Skin of body (tissue), 2 donors: ENCODE measurements around the gene FOXP1. TPM values are rescaled to one million over a fixed set of nuclear protein-coding genes. Genes with fewer than 3 reads are reported as not detected.

Source experiments
- DNase-seq: peaks from one replicate; lab custom pipeline; 2025; lab: John Stamatoyannopoulos, UW
- total RNA-seq: library from RNA; depleted of rRNA; stranded (reverse); fragments of >200 nt; gene quantifications from one replicate; pipeline ENCODE4 v1.2.3, GENCODE V29; 2014

FOXP1 gene
- total RNA-seq, 1 donor from 2014 or later: 56.7 TPM

DNA sequence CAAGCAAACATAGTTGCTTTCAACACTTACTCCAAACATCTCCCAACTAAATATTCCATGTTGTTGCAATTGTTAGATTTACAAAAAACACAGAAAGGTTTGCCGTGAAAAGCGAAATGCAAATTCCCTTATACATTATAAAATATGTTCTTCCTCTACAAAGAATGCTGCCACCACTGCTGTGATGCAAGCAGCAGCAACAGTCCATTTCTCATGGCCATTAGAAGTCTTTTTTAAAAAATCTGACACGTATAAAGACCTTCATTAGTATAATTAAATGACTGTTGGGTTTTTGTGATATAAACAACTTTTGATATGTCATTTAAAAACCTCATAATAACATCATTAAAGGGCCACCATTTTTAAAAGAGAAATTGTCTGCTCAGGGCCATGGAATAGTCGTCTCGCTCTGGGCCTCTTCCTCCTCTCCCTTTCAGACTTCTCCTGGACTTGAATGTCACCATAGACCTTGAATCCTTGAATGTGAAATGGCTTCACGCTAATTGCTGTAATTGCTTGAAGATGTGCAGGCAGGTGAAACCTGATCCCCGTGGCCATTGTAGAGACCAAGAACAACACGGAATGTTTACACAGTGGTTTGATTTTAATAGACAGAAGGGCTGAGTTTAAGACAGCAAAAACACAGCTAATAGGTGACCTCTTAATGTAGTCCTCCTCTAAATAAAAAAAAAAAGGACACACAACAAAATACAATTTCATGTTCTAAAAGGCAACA lies 450.4 kb downstream of the FOXP1 start:
- DNase-seq: no peak

DNA sequence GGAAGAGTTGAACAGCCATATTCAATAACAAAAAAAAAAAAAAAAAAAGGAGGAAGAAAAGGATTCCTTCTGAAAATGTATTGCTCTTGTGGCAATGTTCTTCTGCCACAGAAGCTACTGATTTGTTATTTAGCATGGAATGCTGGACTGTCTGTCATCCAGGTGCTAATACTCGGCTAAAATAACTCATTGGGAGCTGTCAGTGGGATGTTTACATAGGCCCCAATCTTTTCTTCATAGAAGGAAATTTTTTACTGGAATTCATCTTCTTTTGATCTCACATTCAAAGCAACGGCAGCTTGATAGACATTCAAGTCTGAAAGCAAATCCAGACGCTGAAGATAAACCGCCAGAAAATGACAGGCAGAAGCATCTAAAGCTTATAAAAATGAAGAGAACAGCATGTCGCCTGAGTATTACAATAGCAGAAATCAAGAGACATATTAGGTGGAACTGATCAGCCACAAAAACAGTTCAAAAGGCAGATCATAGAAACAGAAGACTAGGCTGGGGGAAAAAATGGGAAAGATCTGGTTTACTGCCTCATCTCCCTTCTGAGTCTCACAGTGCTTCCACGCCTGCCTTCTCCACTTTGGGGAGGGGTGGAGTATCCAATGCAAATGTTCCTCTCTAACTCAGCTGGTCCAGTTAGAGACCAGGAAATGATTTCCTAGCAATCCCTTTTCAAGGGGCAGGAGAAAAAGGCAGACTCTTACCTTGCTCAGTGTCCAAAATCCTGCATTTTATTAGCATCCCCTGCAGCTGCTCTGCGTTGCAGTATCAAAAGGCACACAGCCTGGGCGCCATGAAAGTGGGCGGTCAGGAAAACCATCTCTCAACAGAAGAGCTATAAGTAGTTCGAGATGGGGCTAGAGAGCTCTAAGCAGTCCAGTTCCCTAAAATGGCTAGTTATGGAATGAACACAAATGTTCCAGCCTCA lies 451.9 kb downstream of the FOXP1 start:
- DNase-seq: no peak

DNA sequence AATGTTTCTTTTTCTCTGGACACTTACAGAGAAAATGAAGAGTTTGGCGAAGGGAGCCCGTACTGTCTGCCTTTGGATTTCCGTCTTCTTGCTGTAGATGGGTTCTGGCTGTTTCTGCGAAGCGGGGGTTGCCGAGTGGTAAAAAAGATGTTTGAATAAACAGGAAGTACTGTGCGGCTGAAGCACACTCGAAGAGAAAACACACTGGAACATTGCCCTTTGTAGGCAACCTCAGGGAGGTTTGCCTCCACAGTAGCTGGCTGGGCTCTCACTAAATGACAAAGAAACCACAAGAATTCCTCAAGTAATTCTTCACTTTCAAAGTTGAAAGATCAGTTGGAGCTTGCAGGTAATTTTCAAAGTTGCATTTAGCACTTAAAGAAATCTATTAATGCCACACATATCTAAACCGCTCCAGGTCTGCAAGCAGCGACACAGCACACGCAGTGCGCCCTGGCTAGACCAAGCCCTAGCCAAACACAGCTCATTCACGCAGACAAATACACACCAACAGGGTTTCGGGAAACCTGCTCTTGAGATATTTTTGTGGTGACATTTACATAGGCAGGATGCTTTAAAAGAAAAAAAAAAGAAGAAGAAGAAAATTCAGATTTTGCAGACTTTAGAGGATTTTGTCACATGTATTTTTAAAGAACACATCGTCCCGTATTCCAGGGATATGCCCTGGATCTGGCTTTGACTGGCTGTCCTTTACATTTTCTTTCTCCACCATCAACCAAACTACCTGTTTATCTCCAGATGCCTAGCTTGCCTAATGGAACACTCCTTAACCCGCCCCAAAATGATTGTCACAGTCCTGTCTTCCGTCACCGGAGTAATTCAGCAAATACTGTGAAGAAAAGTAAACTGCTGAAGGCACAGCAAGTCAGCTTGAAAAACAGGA lies 452.8 kb downstream of the FOXP1 start:
- peak; percentile 71 for DNase-seq

DNA sequence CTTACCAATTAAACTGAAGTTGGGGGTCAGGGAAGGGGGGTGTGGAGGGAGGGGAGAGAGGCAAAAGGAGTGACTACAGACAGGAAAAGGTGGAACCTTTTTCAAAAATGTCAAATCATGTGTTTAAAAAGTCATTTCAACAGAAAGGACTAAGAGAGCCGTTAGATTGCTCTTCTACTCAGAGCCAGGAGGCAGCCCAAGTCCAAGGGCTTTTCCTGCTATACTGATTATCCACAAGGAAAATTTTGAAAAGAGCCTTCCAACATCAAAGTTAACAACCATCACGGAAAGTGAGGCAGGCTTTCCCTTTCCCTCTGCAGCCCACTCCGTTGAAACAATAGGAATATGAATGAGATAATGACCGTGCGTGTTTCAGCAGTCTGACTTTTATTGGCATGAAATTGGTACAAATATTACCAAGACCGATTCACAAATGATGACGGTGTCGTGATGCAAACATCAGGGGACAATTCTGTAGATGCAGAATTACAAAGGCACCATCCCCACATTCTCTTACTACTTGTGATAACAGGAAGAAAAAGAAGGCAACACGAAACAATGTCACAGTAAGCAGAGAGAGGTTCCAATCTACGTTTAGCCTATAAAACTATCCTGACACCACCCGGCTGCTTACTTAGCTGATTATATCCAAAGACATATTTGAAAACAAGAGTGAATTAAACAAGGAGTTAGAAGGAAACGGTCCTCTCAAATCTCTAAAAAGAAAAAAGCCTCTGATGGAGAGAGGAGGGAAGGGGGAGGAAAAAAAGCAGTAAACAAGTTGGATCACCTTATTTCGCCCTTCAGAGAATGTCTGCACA lies 453.7 kb downstream of the FOXP1 start:
- DNase-seq: peak; percentile 73

DNA sequence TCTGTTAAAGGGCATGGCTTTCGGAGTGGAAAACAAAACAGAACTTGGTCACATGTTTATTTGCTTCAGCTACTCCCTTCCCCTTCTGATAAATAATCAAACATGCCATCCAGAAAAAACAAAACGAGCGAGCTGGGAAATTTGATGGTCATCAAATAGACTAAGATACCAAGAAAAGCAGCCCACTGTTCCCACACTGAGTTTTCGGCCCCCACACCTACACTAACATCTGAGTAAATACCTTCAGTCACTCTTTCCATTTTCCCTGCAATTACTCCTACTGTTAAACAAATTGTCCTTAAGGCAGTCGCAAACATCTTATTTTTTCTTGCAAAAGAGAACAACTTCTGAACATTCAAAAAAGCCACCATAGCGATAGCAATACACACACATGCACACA lies 454.6 kb downstream of the FOXP1 start:
- DNase-seq: peak; percentile 31

DNA sequence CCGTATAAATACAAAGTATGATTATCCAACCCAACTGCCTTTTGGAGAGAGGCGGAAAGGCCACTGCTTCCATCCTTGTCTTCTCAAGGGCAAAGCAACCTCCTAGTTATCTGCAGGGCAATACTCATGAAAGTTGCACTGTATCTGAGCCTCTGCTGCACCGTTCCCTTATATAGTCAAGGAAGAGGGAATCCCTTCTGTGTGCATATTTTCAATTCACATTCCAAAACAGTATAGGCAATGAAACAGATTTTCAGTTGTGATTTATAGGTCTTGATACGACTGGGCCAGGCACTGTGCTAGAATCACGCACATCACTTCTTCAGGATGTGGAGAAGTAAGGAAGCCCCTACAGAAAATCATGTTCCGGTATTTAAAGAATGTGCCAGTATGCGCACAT lies 455.7 kb downstream of the FOXP1 start:
- no peak for DNase-seq

DNA sequence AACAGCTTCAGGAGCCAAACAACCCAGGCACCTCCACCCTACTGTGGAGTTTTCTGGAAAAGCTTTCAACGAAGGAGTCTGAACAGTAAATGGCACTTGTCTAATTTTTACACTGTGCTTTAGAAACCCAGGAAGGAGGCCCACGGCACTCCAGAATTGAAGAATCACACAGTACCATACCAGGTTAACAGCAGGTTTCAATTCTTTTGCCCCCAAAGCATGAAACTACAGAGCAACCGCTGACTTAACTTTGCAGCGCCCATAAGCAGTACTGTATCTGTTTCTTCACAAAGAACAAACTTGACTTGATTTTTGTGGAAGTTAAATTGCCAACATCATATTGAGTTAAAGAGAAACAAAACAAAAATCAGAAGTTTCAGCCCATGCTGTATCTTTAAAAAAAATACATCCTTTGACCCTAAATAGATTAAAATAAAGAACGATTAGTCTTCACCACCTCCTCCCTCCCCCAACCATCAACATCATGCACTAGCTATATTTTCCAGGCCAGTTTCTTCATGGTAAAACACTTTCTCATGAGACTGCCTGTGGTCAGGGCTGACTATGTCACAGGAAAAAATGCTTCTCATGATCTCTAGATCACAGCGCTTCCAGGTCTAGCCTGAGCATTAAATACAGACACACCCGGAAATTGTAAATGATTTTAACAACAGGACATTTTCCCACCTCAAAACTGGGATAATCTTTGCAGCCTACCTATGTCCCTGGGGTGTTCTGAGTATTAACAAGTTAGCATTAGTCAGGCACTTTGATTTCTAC lies 456.3 kb downstream of the FOXP1 start:
- DNase-seq: no peak

DNA sequence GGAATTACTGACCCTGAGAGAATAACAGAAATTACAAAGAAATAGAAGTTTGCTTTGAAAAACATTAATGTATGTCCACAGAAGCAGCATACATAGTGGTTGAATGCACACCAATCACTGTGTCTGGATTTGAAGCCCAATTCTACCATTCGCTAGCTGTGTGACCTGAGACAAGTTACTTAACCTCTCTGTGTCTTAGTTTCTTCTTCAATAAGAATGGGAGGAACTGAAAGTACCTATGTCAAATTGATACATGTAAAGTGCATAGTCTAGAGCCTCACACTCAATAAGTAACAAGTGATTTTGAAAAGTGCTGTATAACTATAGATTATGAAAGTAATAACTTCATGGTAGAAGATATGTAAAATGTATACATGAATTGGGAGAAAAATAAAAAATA lies 457.8 kb downstream of the FOXP1 start:
- DNase-seq: no peak

DNA sequence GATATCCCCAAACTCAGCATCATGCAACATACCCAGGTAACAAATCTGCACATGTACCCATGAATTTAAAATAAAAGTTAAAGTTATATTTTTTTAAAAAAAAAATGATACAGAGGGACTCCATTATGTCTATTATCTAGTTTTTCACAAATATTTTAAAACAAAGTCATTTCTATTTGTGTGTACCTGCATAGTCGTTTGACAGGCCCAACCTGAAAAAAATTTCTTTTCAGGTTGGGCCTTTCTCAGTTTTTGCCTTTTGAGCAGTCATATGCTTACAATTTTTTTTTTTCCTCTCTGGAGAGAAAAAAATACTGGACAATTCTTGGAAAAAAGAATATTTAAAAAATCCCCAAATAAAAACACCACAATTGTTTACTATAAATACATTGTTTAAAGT lies 459.5 kb downstream of the FOXP1 start:
- no peak for DNase-seq

DNA sequence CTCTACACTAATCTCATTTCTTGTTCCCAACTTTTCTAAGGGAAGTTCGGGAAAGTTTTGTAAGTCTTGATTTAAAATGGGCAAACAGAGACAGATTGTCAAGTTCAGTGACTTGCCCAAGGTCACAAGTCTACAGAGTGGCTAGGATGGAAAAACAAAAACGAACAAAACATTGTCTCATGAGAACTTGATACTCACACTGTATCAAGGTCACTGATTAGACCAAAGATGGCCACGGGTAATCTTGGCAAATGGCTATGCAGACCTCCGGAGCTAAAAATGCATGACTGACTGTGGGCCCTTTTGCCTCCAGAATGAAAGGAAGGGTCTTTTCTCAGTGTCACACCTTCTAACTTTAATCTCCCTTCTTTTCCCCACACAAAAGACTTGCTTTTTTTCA lies 460.9 kb downstream of the FOXP1 start:
- DNase-seq: no peak

DNA sequence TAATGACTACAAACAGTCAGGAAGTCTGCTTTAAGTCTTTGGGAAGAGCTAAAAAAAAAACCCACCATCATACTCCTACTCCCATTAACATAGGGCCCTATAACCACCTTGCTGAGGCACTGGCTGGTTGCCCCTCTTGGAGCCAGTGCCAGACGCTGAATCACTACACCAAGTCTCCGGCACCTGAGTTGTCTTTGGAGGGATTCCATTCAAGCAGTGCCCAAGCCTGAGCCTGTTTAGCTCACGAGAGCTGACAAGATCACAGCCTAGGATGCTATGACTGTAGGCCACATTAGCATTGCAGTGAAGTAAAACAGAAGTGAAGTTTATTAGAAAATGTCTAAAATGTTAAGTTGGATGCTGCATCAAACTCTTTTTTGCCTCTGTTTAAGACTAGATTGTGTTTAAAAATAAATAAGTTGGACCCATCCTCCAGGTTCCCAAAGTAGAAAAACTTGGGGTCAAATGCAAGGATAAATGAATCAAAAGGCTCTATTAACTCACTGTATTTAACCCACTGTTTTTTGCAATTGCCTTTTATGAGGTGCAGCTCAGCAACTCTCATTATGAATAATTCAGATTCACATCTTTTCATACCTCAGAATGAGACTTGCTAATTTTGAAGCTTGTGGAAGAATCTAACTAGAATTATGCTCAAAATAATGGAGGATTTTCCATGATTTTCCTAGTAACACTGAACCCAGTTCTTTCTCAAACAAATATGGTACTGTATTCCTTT lies 461.9 kb downstream of the FOXP1 start:
- DNase-seq: no peak

DNA sequence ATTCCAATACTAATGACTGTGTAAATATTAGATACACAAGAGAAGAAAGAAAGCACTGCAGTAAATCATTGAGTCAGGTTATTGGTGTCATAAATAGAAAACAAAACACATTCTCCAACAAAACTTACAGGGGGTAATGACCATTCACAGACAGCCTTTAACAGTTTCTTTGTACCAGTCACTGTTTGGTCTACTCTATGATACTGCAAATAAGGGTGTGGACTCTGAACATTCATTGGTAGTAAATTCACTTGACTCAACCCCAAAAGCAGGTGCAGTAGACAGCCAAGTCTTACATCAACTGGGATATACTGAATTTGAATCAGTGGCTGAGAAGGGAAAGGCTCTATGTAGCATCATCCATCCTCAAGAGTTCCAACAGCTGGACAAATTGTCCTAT lies 463.5 kb downstream of the FOXP1 start:
- DNase-seq: no peak

DNA sequence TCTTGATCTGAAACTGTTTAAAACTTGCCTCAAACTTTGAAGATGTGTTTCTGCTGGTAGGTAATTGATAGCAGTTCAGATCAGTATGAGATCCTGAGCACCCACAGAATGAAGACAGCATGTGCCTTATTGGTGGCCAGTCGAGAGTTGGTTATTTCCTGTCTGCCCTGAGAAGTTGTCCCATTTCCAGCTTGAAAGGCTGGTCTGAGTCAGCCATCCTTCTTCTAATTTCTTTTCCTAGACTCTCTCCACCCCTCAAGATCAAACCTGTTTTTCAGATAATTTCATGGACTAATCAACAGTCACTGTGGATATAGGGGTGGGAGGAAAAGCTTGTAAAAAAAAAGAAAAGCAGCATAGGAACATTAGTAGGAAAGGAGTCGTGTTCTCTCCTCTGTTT lies 464.4 kb downstream of the FOXP1 start:
- no peak for DNase-seq

DNA sequence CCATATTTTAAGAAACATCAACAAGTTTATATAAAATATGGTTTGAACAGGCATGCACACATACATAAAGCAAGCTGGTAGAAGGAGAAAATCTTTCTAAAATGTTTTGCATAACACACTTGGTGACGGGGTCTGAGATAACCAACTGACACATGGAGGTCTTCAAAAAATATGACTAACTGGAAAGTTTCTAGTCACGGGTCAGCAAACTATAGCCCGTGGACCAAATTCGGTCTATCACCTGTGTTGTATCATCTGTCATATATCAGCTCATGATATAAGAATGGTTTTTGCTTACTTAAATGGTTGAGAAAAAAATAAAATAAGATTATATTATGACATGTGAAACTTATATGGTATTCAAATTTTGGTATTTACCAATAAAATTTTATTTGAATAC lies 465.1 kb downstream of the FOXP1 start:
- DNase-seq: no peak

DNA sequence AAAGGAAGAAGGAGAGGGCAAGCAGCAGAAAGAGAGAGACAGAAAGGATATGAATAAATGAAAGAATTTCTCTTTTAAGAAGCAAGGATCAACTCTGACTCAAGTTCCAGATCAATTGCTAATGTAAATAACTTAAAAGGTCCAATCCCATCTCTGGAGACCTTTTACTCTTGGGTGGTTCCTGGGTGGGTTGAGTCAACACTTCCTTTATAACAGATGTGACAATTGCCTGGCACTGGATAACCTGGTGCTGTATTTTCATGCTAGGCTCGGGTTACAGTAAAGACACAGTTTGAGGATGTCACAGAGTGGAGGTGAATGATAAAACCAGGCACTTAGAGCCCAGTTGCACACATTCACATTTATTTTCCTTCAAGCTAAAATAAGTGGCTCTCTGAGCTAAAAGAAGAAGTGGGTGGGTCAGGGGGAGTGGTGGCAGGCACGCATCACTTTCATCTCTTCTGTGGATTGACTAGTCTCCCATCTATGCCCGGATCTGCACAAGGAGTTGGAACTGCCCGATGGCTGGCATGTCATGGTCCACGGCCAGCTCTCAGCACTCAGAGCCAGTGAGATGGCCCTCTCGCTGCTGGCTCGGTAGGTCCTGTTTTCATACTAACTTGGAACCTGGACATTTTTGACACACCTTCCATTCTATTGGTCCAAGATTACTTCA lies 465.8 kb downstream of the FOXP1 start:
- no peak for DNase-seq

DNA sequence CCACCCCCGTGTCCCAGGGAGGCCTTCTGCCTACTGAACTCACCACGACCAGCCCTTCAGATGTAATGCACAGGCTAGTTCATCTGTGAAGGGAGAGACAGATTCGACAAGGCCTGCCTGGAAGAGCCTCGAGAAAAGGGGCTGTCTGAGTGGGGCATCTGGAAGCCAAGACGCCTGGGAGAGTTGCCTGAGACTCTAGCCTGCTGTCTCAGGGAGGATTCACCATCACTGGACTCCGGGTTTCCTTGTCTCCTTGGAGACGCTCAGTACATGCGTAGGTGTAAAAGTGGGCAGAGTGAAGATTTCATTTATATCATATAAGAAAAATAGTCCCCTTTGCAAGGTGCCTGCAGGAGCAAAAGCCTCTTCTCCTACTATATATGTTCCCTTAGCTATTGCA lies 468.9 kb downstream of the FOXP1 start:
- no peak for DNase-seq

DNA sequence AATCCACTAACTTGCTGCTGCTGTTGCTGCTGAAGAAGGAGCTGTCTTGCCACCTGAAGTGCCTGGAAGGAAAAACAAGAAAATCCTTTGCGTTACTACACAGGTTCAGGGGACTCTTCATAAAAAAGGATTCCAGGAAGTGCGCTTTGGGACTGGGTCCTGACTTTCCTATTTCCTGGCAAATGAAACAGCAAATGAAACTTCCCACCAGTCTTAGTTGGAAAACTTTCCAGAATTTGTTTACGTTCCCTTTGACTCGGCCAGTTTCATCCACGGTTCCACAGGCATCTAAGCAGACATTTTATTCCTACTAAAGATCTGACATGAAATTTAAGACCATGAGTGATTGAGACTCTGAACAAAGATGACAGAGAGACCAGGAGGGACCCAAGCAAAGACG lies 471.0 kb downstream of the FOXP1 start:
- DNase-seq: no peak

DNA sequence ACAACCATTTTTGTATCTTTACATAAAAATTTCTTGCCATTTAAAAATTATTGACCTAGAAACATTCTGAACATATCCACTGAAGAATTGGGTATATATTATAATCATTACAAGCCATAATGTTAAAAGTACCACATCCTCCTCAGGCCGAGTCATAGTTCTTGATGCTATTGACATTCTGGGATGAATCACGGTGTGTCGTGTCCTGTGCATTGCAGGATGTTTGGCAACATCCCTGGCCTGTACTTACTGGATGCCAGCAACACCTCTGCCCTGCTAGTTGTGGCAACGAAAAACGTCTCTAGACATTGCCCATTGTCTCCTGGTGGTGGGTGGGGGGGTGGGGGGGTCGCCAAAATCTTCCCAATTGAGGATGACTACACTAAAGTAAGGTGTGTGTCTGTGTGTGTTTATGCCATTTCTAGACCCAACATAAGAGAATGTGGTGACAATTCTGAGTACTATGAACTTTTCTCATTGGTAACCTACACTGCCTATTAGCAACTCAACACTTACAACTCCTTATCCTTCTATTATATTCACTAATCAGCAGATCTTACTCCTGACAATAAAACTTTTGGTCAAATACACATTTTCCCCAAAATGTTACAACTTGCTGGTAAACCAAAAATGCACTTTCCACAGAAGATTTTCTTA lies 471.6 kb downstream of the FOXP1 start:
- no peak for DNase-seq
